GM20000 (cell line): ENCODE results near the gene ATP6V0A4.

Source experiments
- DNase-seq: peaks from one replicate; pipeline ENCODE4 v3.0.0; 2012; ENCODE audit warnings: low spot score
- TF ChIP-seq, protein P1 (sequence below): IDR thresholded peaks from 2 replicates; pipeline ENCODE4 v1.5.1; 2012; ENCODE audit warnings: mild to moderate bottlenecking, control low read depth; ENCODE audit errors: extremely low read depth, missing control alignments

The ATP6V0A4 gene

GRCh38 chr7:138784692-138785091 is 13.3 kb downstream of the ATP6V0A4 start:
- TF ChIP-seq, protein P1, sequence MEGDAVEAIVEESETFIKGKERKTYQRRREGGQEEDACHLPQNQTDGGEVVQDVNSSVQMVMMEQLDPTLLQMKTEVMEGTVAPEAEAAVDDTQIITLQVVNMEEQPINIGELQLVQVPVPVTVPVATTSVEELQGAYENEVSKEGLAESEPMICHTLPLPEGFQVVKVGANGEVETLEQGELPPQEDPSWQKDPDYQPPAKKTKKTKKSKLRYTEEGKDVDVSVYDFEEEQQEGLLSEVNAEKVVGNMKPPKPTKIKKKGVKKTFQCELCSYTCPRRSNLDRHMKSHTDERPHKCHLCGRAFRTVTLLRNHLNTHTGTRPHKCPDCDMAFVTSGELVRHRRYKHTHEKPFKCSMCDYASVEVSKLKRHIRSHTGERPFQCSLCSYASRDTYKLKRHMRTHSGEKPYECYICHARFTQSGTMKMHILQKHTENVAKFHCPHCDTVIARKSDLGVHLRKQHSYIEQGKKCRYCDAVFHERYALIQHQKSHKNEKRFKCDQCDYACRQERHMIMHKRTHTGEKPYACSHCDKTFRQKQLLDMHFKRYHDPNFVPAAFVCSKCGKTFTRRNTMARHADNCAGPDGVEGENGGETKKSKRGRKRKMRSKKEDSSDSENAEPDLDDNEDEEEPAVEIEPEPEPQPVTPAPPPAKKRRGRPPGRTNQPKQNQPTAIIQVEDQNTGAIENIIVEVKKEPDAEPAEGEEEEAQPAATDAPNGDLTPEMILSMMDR: no peak
- DNase-seq: no peak

DNA sequence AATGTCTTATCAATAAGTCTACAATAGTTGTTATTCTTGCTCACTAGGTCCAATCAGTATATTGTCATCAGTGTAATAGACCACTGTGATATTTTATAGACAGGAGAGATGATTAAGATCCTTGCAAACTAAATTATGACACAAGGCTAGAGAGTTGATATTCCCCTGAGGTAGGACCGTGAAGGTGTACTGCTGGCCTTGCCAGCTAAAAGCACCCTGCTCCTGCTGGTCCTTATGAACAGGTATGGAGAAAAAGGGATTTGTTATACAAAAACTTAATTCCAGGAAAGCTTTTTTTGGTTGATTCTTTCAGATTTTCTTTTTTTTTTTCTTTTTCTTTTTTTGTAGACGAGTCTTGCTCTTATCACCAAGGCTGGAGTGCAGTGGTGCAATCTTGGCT is 17.0 kb downstream of the ATP6V0A4 start:
- no peak for DNase-seq
- TF ChIP-seq, protein P1: no peak

DNA sequence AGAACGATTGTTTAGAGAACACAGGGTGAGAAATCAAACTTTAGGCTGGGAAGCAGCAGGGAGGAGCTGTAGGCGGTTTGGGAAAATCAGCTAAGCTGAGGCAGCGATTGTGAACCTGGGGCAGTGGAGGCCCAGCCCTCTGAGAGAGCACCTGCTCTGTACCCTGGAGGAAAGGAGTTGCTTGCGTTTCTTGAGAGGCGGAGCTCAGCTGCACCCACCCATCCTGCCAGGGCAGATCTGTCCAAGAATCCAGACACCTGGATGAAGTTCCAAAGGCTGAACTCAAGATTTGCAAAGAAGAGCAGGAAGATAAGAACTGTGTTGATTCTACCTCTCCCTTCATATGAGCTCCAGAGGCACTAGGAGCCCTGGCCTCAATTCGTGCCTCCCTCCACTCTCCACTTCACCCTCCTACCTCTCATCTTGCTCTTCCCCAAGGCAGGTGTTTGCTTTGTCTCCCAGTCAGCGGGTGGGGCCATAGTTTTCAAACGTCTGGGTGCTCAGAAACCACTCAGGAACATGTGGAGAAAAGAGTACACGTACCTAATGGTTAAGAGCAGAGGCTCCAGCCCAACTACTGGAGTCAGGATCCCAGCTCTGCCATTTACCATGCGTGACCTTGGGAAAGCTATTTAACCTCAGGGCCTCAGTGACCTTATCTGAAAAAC is 21.7 kb downstream of the ATP6V0A4 start:
- TF ChIP-seq, protein P1: no peak

GRCh38 chr7:138773817-138774216 is 24.2 kb downstream of the ATP6V0A4 start:
- TF ChIP-seq, protein P1: no peak
- DNase-seq: no peak

More for the DNA sequence above, 21.7 kb downstream of the ATP6V0A4 start:
- no peak for DNase-seq

- TF ChIP-seq, protein P1: no peak
- no peak for DNase-seq
Measured at GRCh38 chr7:138773176-138773575, 24.8 kb downstream of the ATP6V0A4 start.

DNA sequence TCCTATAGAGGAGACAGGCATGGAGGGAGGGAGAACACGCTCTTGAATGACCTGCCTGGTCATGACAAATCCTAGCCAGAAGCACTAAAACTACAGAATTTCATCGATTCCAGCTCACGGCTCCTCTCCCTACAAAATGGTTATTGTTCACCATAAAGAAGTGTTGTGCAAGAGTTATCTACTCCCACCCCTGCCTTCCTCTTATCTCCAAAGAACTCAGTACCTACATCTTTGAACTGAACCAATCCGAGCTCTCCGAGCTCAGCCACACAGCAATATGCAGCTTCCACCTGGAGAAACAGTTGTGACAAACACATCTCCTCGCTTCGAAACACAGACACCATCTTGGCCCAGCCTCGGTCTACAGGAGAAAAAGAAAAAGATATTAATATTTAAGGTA is 27.1 kb downstream of the ATP6V0A4 start:
- TF ChIP-seq, protein P1: no peak
- DNase-seq: no peak

- TF ChIP-seq, protein P1: no peak
- DNase-seq: no peak
Measured at GRCh38 chr7:138768241-138768640, 29.8 kb downstream of the ATP6V0A4 start.
